Tibial nerve (tissue), 3 donors: ENCODE measurements around the gene ATP9B.
"Not testable (repeated sequence)": the region's sequence is repeated elsewhere in the genome, so short reads cannot be mapped to it uniquely, and the experiment has no call there.

Experiments used
- CTCF ChIP-seq, 5 experiments: fragments of 200-600 bp in 3 of 5; fragments of 450-650 bp in 2 of 5; sonication (generic) in 3 of 5; IDR thresholded peaks; one replicate each; pipeline ENCODE4 v1.5.1; 2016 to 2019; ENCODE audit warnings: antibody characterized with exemption in 5 of 5, mild to moderate bottlenecking in 3 of 5, moderate library complexity in 2 of 5
- POLR2A ChIP-seq, 2 donors: fragments of 450-650 bp; IDR thresholded peaks; one replicate each; pipeline ENCODE4 v1.6.1; 2017; ENCODE audit warnings: antibody characterized with exemption in 2 of 2, mild to moderate bottlenecking in 2 of 2, moderate library complexity in 2 of 2

- not testable (repeated sequence) for TF ChIP-seq CTCF, POLR2A (IDR thresholded peaks at IDR 0.05)
These were observed 258.7 kb downstream of the ATP9B start for GRCh38 chr18:79327915-79328314.
